ENCODE data around the gene ZNF865. TPM values are rescaled to one million over a fixed set of nuclear protein-coding genes. Genes with fewer than 3 reads are reported as not detected.

The ZNF865 gene
- total RNA-seq, 1 donor from 2014 or later, result 17.4 TPM

GRCh38 chr19:55584871-55585270 lies 20.6 kb upstream of the ZNF865 start:
- DNase-seq, result peak; percentile 40
- intact Hi-C loops (cut with DNase I), result no loop called here
- no peak for ATAC-seq (ENCODE audit: poor library complexity)

- peak; percentile 87 for DNase-seq
- intact Hi-C loops (cut with DNase I), result no loop called here
Observed at GRCh38 chr19:55585658-55586339, 19.6 kb upstream of the ZNF865 start.

GRCh38 chr19:55586976-55587668 lies 18.3 kb upstream of the ZNF865 start:
- ATAC-seq (ENCODE audit: poor library complexity) (peak; percentile 93), DNase-seq (peak; percentile 97)
- intact Hi-C loops (cut with DNase I), result no loop called here

More at GRCh38 chr19:55585658-55586339, 19.6 kb upstream of the ZNF865 start:
- peak; percentile 79 for ATAC-seq (ENCODE audit: poor library complexity)

- peak; percentile 2 for DNase-seq
- no peak for ATAC-seq (ENCODE audit: poor library complexity)
- intact Hi-C loops (cut with DNase I), result no loop called here
Observed at GRCh38 chr19:55588738-55589137, 16.7 kb upstream of the ZNF865 start.

GRCh38 chr19:55590109-55590508 lies 15.3 kb upstream of the ZNF865 start:
- peak; percentile 3 for DNase-seq
- no peak for ATAC-seq (ENCODE audit: poor library complexity)
- intact Hi-C loops (cut with DNase I), result no loop called here

- no peak for ATAC-seq (ENCODE audit: poor library complexity)
- DNase-seq, result no peak
Observed at GRCh38 chr19:55590617-55591016, 14.8 kb upstream of the ZNF865 start.

GRCh38 chr19:55591555-55591954 lies 13.9 kb upstream of the ZNF865 start:
- ATAC-seq (ENCODE audit: poor library complexity), result no peak
- DNase-seq, result no peak
- intact Hi-C loops (cut with DNase I), result no loop called here

More at GRCh38 chr19:55590617-55591016, 14.8 kb upstream of the ZNF865 start:
- intact Hi-C loops (cut with DNase I), result no loop called here

- intact Hi-C loops (cut with DNase I), result no loop called here
- ATAC-seq (ENCODE audit: poor library complexity) (no peak), DNase-seq (no peak)
Observed at GRCh38 chr19:55592391-55593090, 12.9 kb upstream of the ZNF865 start.

- no peak for DNase-seq
- ATAC-seq (ENCODE audit: poor library complexity), result no peak
- intact Hi-C loops (cut with DNase I), result no loop called here
Observed at GRCh38 chr19:55593096-55593772, 12.2 kb upstream of the ZNF865 start.

GRCh38 chr19:55594996-55595545 lies 10.4 kb upstream of the ZNF865 start:
- intact Hi-C loops (cut with DNase I), result no loop called here
- ATAC-seq (ENCODE audit: poor library complexity) (no peak), DNase-seq (peak; percentile 2)

- ATAC-seq (ENCODE audit: poor library complexity) (no peak), DNase-seq (no peak)
- intact Hi-C loops (cut with DNase I), result no loop called here
Observed at GRCh38 chr19:55596304-55596703, 9.1 kb upstream of the ZNF865 start.

GRCh38 chr19:55597501-55597921 lies 7.9 kb upstream of the ZNF865 start:
- ATAC-seq (ENCODE audit: poor library complexity) (no peak), DNase-seq (no peak)
- intact Hi-C loops (cut with DNase I), result no loop called here

GRCh38 chr19:55598034-55598433 lies 7.4 kb upstream of the ZNF865 start:
- intact Hi-C loops (cut with DNase I), result no loop called here
- no peak for ATAC-seq (ENCODE audit: poor library complexity)
- DNase-seq, result no peak

- ATAC-seq (ENCODE audit: poor library complexity), result peak; percentile 79
- intact Hi-C loops (cut with DNase I), result no loop called here
Observed at GRCh38 chr19:55598719-55599467, 6.6 kb upstream of the ZNF865 start.

GRCh38 chr19:55599468-55599841 lies 6.0 kb upstream of the ZNF865 start, which contains the start of gene FIZ1:
Gene FIZ1, minus strand, starts transcription at chr19:55599517. Its CDS starts 1,652 bp downstream, at chr19:55597865.
- intact Hi-C loops (cut with DNase I), result no loop called here
- ATAC-seq (ENCODE audit: poor library complexity) (peak; percentile 91), DNase-seq (peak; percentile 99)

More at GRCh38 chr19:55598719-55599467, 6.6 kb upstream of the ZNF865 start:
- peak; percentile 93 for DNase-seq

- intact Hi-C loops (cut with DNase I), result no loop called here
- DNase-seq (peak; percentile 89), ATAC-seq (ENCODE audit: poor library complexity) (peak; percentile 73)
Observed at GRCh38 chr19:55599842-55600661, 5.4 kb upstream of the ZNF865 start, which contains the start of gene ZNF524. Gene ZNF524, plus strand, starts transcription at chr19:55600288. Its CDS starts 1,825 bp downstream, at chr19:55602113.

GRCh38 chr19:55600662-55601028 lies 4.8 kb upstream of the ZNF865 start:
- ATAC-seq (ENCODE audit: poor library complexity), result no peak
- DNase-seq, result no peak
- intact Hi-C loops (cut with DNase I), result no loop called here

Data from Right ventricle myocardium superior (tissue), 1 donor.